ENCODE results near the gene PCSK4.
"Not testable (repeated sequence)": the region's sequence is repeated elsewhere in the genome, so short reads cannot be mapped to it uniquely, and the experiment has no call there.

The PCSK4 gene

DNA sequence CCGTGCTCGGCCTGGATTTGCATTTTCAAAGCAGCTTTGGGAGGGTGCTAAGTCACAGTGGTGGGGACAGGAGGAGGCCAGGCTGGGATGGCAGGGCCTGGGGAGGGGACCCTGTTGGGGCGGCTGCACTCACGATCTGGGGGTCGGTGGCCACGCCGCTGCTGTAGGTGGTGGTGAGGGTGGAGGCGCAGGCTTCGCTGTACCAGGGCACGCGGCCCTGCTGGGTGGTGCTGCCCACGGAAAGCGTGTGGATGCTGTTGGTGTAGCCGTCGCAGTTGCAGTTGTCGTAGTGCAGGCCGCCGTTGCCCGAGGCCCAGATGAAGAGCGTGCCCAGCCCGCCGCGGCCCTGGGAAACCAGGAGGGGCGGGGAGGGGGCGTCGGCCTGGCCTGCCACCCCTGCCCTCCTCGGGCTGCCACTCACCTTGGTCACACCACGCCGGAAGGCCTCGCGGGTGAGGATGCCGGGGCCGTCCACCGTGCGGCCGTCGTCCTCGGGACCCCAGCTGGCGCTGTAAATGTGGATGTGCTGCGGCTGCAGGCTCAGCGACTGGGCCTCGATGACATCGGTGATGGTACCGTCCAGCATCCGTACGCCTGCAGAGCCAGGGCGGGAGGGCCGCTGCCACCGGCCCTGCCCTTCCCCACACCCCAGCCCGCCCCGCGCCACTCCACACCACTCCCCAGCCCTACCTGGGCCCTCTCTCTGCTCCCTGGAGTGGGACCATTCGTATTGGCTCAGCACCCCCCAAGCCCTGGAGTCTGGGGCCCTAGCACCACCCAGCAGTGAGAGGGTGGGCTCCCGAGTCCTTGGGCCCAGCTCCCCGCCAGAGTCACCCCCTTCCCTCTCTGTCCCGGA, 3.2 kb downstream of the PCSK4 start:
- DNase-seq: no peak

DNA sequence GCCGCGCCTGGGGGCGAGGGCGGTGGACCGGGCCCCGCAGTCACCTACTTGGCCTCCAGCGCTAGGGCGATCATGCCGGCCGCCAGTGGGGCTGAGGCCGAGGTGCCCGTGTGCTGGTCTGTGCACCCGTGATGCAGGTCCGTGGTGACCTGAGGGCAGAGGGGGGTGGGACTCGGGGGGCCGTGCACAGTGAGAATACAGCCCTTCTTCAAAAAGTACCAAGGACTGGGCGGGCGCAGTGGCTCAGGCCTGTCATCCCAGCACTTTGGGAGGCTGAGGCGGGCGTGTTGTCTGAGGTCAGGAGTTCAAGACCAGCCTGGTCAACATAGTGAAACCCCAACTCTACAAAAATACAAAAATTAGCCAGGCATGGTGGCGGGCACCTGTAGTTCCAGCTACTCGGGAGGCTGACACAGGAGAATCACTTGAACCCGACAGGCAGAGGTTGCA, 6.1 kb downstream of the PCSK4 start:
- no peak for DNase-seq

DNA sequence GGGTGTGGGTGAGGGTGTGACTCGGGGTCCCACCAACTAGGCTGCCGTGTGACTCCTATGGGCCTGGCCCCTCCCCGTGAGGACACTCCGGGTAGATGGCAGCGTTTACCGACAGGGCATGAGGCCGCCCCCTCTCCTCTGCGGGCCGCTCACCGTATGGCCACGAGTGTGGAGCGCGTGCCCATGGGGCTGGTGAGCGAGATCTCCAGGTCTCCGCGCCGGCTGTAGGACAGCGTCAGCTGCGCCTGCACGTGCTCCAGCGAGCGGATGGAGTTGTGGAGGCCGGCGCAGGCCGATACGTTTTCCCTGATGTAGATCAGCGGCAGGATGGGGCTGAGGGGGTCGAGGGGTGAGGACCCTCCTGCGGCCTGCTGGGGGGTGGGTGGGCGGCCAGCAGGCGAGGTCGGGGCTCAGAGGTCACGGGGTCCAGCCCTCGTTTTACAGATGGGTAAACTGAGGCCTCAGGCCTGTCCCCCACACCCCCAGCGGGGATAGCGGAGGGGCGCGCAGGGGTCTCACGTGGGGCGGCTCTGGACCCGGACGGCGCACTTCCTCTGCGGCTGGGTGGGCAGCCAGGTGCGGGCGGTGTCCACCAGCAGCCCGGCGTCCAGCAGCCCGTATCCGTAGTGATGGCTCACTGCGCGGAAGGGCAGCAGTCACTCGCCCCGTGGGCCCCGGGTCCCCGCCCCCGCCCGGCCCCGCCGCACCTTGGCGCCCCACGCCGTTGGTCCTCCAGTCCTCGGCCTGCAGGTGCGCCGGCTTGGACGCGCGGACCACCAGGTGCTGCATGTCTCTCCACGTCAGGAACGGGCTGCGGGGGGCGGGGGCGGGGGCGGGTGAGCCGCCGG, 6.8 kb downstream of the PCSK4 start:
- DNase-seq: no peak

DNA sequence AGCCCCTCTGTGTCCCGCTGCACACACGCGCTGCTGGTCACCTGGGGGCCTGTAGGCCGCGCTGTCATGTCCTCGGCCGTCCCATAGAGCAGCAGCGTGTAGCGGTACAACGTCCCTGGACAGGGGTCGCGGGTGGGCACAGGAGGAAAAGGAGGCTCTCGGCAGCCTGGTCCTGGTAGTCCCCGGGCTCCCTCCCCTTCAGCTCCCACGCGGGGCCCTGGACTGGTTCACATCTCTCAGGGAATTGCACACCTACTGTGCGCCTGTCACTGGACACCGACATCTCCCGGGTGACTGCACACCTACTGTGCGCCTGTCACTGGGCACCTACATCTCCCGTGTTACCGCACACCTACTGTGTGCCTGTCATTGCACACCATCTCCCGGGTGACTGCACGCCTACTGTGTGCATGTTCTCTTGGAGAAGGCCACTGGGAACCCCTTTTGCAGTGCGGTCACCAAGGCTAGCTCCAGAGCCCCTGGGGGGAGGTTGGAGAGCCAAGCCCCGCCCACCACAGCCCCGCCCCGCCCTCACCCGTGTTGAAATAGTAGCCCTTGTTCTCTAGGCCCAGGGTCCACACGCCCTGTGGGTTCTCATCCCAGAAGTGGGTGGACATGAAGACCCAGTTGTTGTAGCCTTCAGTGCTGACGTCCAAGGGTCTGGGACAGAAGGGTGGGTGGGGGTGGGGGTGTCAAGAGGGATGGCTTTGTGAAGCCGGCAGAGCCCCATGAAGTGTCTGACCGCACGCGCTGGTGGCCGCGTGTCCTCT, 7.6 kb downstream of the PCSK4 start:
- DNase-seq: no peak

DNA sequence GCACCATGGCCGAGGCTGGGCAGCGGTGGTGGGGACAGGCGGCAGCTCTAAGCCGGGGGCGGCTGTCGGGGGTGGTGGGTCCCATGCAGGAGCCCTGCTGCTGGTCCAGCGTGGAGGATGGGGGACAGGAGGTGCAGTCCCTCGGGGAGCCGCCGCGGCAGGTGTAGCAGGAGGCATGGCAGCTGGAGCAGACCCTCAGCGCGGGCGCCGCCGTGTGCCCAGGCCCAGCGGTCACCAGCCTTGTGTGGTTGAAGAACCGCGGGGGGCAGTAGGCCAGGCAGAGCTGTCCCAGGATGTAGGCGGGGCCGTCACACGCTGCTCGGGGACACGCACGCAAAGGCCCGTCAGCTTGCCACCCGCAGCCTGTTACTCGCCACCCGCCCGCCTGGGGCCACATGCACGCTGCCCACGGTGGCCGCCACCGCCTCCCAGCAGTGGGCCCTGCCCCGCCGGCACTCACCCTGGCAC, 8.2 kb downstream of the PCSK4 start:
- no peak for DNase-seq

DNA sequence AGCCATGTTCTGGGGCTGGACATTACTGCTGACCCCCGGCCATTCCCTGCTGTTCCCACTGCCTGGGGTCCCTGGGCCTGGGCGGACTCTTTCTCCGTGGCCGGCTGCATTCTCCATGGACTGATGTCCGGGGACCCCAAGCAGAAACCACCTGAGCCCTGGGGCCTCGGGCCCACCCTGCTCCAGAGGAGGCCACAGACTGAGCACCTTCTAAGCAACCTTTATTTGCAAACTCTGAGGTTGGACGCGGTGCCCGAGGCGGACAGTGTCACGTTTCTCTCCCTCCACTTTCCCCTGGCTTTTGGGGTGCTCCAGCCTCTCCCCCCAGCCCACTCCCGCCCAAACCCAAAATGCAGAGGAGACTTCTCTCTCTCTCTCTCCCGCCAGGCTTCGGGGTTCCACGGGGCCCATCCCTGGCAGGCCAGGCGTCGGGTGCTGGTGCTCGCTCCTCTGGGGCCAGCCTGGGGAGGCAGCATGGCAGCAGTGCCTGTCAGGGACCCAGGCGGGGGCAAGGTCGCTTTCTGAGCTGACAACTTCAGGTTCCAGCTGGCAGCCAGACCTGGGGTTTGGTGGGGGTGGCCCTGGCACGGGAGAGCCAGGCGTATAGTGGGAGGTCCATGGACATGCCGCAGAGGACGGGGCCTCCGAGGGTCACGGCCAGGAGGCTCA, 8.8 kb downstream of the PCSK4 start:
- DNase-seq: no peak

DNA sequence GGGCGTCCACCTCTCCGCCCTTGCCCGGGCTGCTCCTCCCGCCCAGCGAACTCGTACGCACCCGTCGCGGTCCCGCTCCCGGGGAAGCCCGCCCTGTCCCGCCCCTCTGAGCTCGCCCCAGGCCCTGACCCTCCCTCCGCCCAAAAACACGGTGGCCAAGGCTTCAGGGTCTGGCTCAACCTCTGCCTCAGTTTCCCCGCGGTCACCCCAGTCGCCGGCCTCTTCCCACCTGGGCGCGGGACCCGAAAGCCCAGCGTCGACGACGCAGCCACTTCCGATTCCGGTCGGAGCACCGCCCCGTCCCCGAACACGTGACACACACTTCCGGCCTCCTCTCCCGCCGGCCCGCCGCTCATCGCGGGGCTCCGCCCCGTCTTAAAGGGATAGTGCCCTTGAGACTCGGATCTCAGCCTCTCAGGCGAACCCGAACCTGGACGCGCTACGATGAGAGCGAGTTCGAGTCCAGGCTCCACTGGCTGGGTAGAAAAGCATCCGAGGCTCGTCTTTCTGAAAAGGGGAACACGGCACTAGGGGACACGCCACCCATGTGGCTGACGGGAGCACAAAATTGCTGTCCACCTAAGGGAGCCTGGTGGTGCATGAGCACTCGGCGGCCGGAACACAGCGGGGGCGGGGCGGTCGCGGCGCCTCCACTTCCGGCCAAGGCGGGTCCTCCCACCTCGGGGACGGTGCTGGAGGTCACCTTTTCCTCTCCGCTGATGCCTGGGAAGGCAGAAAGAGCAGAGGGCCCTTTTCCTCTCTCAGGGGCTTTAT, 11.0 kb downstream of the PCSK4 start, which contains the start of gene C19orf25:
Gene C19orf25 (minus strand): TSS at position 282 of the 774 bp plus-strand sequence. CDS start 312 bp downstream, outside the sequence.
- DNase-seq: peak; percentile 97

DNA sequence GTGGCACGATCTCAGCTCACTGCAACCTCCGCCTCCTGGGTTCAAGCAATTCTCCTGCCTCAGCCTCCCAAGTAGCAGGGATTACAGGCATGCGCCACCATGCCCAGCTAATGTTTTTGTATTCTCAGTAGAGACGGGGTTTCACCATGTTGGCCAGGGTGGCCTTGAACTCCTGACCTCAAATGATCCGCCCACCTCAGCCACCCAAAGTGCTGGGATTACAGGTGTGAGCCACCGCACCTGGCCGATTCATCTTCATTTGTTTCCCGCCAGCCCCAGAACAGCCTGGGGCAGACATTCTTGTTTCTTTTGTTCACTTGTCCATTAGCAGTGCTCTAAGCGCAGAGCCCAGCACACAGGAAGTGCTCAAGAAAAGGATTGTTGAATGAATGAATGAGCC, 13.1 kb downstream of the PCSK4 start:
- not testable (repeated sequence) for DNase-seq

DNA sequence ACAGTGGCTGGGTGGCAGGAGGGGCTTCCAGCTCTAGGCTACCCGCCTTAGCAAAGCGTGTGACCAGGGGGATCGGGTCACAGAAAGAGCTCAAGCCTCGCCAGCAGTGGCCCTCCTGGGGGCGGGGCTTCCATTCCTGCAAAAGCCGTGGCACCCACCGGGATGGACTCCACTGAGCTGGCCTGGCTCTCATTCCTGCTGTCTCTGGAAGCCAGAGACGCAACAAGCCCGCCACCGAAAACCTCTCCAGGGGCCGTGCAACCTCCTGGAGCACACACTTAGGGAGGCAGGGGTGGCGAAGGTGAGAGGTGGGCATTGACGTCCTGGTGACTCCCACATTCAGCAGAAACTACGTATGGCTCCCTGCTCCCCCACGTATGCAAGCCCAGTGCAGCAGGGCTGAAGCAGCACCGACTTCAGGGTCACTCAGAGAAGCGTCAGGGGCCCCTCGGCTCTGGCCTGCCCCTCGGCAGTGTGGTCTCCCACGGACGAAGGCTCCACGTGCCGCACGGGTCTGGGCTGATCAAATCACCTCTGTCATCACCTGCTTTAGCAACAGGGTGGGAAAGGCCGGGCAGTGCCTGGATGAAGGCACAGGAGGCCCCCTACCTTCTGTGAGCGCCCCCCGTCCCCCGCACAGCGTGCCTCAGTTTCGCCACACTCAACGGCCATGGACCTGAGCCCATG, 14.3 kb downstream of the PCSK4 start:
- DNase-seq: no peak

DNA sequence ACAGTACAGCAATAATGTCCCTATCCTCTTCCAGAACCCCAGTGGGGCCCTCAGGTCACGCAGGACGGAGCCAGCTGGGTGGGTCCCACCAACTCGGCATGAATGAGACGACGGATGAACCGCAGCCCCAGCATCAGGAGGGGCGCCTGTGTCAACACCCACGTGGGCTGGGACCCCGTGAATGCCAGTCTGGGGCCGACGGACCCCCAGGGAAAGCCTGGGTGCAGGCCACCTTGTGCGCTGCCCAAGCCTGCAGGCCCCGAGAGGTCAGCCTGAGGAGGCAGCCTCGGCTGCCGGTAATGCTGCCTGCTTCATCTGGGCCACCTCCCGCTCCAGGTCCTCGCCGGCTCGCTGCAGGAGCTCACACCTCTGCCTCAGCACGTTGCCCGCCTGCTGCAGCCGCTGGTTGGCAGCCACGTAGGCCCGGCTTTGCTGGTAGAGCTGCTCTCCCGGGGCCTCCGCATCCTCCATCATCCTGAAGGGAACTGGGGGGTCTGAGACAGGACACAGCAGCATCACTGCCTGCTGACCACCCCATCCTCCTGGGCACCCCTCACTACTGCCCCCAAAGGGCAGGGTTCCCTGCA, 15.3 kb downstream of the PCSK4 start:
- DNase-seq: no peak

DNA sequence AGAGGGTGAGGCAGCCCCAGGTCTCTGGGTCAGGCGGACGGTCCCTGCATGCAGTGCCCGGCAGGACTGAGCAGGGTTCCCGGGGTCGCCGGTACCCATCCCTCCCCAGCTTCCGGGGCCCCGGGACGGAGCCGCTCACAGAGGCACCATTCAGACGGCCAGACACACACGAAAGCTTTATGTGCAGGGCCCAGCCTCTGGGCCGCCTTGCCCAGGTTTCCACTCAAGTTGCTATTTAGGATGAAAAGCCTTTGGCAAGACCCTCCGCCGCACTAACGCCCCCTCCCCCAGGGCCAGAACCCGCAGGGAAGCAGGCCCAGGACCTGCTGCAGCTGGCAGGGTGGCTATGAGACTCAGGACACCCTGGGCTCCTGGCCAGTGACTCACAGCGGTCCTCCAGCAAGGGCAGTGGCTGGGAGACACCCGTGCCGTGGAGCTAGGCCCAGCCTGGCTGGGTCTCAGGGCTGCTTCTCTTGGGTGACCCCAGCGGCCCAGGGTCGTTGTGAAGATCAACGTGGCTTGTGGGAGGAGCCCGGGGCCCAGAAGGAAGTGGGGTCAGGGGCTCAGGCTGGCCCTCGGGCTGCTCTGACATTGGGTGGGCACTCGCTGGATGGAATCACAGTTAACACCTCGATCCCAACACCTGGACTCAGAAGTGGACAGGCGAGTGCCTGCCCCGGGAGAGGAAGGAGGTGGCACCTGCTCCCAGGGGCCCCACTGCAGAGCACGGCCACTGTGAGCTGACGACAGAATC, 16.0 kb downstream of the PCSK4 start:
- no peak for DNase-seq

DNA sequence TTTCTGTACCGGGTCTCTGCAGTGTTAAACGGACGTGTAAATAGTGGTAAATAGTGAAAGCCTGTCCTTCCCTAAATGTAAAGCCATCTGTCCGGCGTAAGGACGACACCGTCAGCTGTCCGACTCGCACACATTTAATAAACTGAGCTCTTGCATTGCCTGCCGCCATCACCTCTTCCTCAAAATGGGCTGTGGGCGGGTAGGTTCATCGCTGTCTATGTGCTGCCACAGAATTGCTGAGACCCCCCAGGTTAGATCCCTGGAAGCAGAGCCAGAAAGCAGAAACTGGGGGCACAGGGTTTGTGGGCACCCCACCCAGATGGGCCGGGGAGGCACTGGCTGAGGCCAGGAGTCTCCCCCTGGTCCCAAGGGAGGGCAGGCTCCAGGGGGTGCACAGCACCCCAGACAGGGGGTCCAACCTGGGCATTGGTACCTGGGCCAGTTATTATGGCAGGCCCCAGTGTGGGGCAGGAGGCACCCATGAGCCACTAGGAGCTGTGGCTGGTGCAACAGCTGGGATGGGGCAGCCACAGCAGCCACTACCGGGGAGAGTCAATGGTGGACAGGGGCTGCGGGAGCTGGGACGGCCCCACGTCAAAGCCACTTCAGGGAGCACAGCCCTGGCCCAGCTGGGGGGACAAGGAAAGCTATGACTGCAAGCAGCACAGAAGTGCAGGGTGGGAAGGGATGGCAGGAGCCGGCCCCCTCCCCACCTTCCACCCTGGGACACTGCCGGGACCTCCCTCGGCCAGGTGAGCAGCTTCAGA, 16.9 kb downstream of the PCSK4 start:
- no peak for DNase-seq

DNA sequence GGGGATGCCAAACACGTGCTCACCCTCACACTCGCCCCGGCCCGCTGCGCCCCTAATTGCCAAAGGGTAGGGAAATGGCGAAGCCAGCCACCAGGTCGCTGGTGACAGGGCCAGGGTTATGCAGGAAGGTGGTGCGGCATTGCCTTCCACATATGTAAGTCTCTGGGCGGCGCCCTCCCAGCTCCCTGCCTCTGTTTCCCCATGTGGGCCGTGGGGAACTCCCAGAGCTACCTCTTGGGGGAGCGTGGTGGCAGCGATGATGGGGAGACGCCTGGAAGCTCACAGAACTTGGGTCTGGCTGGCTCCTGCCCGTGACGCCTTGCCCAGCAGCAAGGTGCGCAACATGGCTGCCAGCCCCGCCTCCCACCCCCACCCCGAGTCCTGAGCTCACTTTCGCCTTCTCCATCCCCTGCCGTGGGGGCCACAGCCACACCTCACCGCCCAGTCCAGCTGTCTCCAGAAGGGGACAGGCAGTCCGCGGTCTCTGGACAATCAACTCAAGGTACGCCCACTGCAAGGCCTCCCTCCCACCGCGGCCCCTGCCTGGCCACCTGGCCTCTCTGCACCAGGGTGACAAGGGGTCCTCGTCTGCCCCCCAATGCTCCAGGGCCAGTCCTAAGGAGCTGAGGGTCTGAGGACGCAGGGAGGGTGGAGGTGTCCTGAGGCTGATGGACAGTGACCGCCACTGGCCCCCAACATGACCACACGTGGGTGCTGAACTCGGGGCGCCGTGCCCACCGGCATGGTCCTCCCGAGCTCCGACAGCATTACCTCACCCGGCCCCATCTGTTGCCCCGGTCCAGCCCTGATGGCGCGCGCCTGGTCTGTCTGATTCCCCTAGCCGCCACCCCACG, 17.7 kb downstream of the PCSK4 start:
- no peak for DNase-seq

DNA sequence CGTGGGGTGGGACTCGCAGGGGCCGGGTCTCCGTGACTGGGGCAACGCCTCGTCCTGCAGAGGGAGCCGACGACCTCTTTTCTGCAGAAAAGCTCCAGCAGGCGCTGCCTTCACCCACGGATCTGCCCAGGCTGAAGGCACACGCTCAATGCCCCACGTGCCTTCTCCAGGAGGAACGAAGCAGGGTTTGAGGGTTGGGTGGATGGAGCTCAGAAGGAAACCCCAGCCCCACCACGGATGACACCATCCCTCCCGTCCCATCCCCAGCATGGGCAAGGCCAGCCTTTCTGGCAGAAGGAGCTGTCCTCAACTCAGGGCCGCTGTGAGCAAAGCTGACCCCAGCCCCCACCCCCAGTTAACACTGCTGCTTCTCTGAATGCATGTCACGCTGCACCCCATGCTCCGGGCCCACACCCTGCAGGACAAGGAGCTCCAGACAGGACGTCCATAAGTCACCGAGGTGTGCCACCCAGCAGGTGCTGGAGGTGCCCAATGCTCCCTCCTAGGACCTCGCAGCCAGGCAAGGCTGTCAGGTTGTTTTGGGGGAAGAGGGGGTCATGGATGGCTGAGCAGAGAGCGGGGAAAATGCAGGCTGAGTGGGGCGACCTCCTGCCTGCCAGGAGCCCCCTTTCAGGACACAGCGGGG, 18.5 kb downstream of the PCSK4 start:
- DNase-seq: peak; percentile 46

DNA sequence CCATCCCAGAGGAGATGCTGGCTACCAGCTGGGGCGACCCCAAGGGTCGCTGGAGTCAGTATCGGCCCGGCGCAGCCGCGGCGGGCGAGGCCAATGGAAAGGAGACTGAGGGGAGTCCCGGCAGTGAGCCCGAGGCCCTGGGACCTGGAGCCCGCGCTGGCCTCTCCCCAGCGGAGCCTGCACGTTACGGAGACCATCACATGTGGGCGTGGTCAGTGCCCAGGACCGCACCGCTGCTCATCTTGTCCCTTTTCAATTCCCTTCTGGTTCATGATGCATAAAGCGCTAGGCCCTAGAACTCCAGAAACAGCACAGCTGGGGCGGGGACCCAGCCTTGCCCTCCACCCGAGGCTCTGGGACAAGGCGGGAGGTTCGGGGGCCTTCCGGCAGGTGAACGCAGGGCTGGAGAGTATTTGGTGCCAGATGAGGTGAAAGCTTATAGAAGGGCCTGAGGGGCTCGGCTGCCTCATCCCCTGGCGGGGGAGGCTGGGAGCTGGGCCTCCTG, 19.1 kb downstream of the PCSK4 start:
- DNase-seq: peak; percentile 62

DNA sequence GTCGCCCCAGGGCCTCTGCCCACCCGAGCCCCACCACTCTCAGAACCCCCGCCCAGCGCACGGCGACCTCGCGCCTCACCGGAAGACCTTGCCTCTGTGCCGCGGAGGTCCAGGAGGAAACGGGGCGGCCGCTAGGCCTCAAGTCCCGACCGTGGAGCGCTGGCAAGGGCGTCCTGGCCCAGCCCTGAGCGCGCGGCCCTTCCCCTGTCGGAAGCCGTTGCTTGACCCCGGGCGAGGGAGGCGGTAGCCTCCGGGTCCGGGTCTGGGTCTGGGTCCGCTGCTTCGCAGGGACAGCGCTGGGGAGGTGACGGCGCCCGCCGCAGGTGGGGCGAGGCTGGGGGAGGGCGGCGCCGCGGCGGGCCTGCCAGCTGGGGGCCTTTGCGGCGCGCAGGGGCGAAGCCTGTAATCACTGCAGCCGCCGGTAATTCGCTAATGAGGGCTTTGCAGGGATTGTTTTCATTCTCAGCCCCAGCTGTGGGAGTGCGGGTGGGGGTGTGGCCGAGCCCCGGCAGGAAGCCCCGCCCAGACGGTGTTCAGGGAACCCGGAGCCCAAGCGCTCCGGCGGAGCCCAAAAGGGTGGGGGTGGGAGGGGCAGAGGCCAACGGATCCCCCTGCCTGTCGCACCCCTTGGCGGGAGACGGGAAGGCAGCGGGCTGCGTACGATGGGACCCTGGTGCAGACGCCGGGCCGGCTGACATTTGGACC, 19.7 kb downstream of the PCSK4 start:
- DNase-seq: peak; percentile 58

DNA sequence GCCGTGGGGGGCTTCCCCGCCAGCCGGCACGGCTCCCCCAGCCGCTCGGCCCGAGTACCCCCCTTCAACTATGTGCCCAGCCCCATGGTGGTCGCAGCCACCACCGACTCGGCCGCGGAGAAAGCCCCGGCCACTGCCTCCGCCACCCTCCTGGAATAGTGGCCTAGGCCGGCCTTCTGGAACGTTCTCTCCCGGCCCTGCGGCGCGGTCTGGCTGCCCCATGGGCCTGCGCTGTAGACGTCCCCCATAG, 20.2 kb downstream of the PCSK4 start:
- no peak for DNase-seq
